B cell (primary cell): ENCODE measurements around the gene NEUROG3.
"Not testable (repeated sequence)": the region's sequence is repeated elsewhere in the genome, so short reads cannot be mapped to it uniquely, and the experiment has no call there.

ENCODE experiments used
- EZH2 ChIP-seq: IDR thresholded peaks from 2 replicates; pipeline ENCODE4 v1.6.1; 2012; ENCODE audit warnings: borderline replicate concordance, low read depth, mild to moderate bottlenecking, moderate library complexity, low read length; ENCODE audit not compliant: insufficient read depth, poor library complexity, severe bottlenecking
- TF ChIP-seq, protein P1 (sequence below): fragments of 200-600 bp; IDR thresholded peaks from one replicate; pipeline ENCODE4 v1.8.0; 2022; ENCODE audit warnings: antibody characterized with exemption, mild to moderate bottlenecking

DNA sequence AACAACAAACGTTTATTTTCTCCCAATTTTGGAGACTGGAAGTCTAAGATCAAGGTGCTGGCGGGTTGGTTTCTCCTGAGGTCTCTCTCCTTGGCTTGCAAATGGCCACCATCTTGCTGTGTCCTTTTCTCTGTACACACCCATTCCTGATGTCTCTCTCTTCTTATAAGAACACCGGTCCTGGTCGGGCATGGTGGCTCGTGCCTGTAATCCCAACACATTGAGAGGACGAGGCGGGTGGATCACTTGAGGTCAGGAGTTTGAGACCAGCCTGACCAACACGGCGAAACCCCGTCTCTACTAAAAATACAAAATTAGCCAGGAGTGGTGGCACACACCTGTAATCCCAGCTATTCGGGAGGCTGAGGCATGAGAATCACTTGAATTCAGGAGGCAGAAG is 36.7 kb downstream of the NEUROG3 start:
- TF ChIP-seq, protein P1, sequence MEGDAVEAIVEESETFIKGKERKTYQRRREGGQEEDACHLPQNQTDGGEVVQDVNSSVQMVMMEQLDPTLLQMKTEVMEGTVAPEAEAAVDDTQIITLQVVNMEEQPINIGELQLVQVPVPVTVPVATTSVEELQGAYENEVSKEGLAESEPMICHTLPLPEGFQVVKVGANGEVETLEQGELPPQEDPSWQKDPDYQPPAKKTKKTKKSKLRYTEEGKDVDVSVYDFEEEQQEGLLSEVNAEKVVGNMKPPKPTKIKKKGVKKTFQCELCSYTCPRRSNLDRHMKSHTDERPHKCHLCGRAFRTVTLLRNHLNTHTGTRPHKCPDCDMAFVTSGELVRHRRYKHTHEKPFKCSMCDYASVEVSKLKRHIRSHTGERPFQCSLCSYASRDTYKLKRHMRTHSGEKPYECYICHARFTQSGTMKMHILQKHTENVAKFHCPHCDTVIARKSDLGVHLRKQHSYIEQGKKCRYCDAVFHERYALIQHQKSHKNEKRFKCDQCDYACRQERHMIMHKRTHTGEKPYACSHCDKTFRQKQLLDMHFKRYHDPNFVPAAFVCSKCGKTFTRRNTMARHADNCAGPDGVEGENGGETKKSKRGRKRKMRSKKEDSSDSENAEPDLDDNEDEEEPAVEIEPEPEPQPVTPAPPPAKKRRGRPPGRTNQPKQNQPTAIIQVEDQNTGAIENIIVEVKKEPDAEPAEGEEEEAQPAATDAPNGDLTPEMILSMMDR = not testable (repeated sequence)
- not testable (repeated sequence) for TF ChIP-seq EZH2
